GM23248 (cell line): ENCODE results near the gene CARD11. TPM values are rescaled to one million over a fixed set of nuclear protein-coding genes. Genes with fewer than 3 reads are reported as not detected.
A peak's percentile ranks its signal among the peaks of the same experiment; 100 is the strongest.

Experiments used
- DNase-seq: peaks from one replicate; pipeline ENCODE4 v3.0.0-alpha.2; 2015
- H2AFZ ChIP-seq: fragments of 200-600 bp; sonication (generic); 2 replicates; pipeline ENCODE4 v1.6.1; 2016; ENCODE audit warnings: antibody characterized with exemption
- H3F3A ChIP-seq: fragments of 200-600 bp; sonication (generic); 2 replicates; pipeline ENCODE4 v1.6.1; 2016; ENCODE audit warnings: mild to moderate bottlenecking, antibody characterized with exemption, mixed run types; ENCODE audit not compliant: insufficient read depth
- H3K27ac ChIP-seq: fragments of 200-600 bp; sonication (generic); 2 replicates; pipeline ENCODE4 v1.5.1; 2016; ENCODE audit warnings: mild to moderate bottlenecking
- H3K27me3 ChIP-seq: fragments of 200-600 bp; sonication (generic); replicated peaks from 2 replicates; pipeline ENCODE4 v1.6.1; 2016; ENCODE audit warnings: mild to moderate bottlenecking; ENCODE audit not compliant: insufficient read depth
- H3K36me3 ChIP-seq: fragments of 200-600 bp; sonication (generic); 2 replicates; pipeline ENCODE4 v1.6.1; 2016; ENCODE audit warnings: low read depth, mild to moderate bottlenecking
- H3K4me1 ChIP-seq: fragments of 200-600 bp; sonication (generic); 2 replicates; pipeline ENCODE4 v1.6.1; 2016; ENCODE audit warnings: mild to moderate bottlenecking; ENCODE audit not compliant: insufficient read depth
- H3K4me2 ChIP-seq: fragments of 200-600 bp; sonication (generic); one replicate; pipeline ENCODE4 v1.6.1; 2016; ENCODE audit warnings: mild to moderate bottlenecking; ENCODE audit not compliant: unreplicated experiment
- H3K4me3 ChIP-seq: fragments of 200-600 bp; sonication (generic); 2 replicates; pipeline ENCODE4 v1.5.1; 2016; ENCODE audit warnings: mild to moderate bottlenecking
- H3K79me2 ChIP-seq: fragments of 200-600 bp; sonication (generic); 2 replicates; pipeline ENCODE4 v1.6.1; 2016; ENCODE audit warnings: mild to moderate bottlenecking; ENCODE audit not compliant: insufficient read depth
- H3K9ac ChIP-seq: fragments of 200-600 bp; sonication (generic); 2 replicates; pipeline ENCODE4 v1.6.1; 2016; ENCODE audit warnings: mild to moderate bottlenecking
- H3K9me2 ChIP-seq: fragments of 200-600 bp; sonication (generic); 2 replicates; pipeline ENCODE4 v1.6.1; 2016; ENCODE audit warnings: mixed run types, mild to moderate bottlenecking, moderate library complexity; ENCODE audit not compliant: insufficient read depth
- H3K9me3 ChIP-seq: fragments of 200-600 bp; sonication (generic); one replicate; pipeline ENCODE4 v1.6.1; 2017; ENCODE audit warnings: low read depth
- H4K20me1 ChIP-seq: fragments of 200-600 bp; sonication (generic); 2 replicates; pipeline ENCODE4 v1.6.0; 2016; ENCODE audit not compliant: insufficient read depth
- EZH2 ChIP-seq: fragments of 200-600 bp; sonication (generic); IDR thresholded peaks from 2 replicates; pipeline ENCODE4 v1.6.1; 2018; ENCODE audit warnings: antibody characterized with exemption, mild to moderate bottlenecking; ENCODE audit not compliant: insufficient read depth, poor library complexity, severe bottlenecking
- EZH2phosphoT487 ChIP-seq: fragments of 200-600 bp; sonication (generic); IDR thresholded peaks from 2 replicates; pipeline ENCODE4 v1.6.1; 2018; ENCODE audit warnings: antibody characterized with exemption, moderate library complexity, mild to moderate bottlenecking, low read depth; ENCODE audit not compliant: insufficient read depth
- WGBS, 2 experiments: methylation state at CpG; one replicate each; pipeline ENCODE4 v1.1.6; 2015 to 2017; ENCODE audit warnings: low lambda C conversion rate in 2 of 2, low coverage in 1 of 2; ENCODE audit errors: missing lambda C conversion rate in 2 of 2; 5-methylcytosine and 5-hydroxymethylcytosine counted together
- in situ Hi-C: fragments of 300-500 bp; cut with MboI; formaldehyde crosslinking; loops from 2 replicates; pipeline ENCODE4 v1.15.0; 2020
- polyA plus RNA-seq: library from polyadenylated mRNA; unstranded; fragments of >200 nt; fragmentation: Nextera tagmentation; extraction: Ambion mirVana; gene quantifications from 2 replicates; pipeline ENCODE4 v1.2.1, GENCODE V29; 2016
- total RNA-seq: library from RNA; depleted of rRNA; stranded (reverse); fragments of >200 nt; shearing (Covaris generic); gene quantifications from 2 replicates; pipeline ENCODE4 v1.2.3, GENCODE V29; 2014

Gene CARD11
- total and polyA plus RNA-seq, 2 experiments from 2014 or later = not detected

- no peak overlapping the region for H3K4me2 ChIP-seq
- H3F3A ChIP-seq = no peaks in the 10 kb centered on the region
- no peaks in the 10 kb centered on the region for H3K27me3 ChIP-seq
- H2AFZ ChIP-seq = no peak overlapping the region
- H3K9me3 ChIP-seq = no peaks in the 10 kb centered on the region
- no peaks in the 10 kb centered on the region for H3K4me1 ChIP-seq
- in situ Hi-C loops = loop anchor here (25.0 kb wide), 1 partner anchor 1000 kb away; no protein-coding TSS in a partner anchor
- no peak overlapping the region for H3K27ac ChIP-seq
- H3K9ac ChIP-seq = no peak overlapping the region
- no peaks in the 10 kb centered on the region for H3K79me2 ChIP-seq
- H3K4me3 ChIP-seq = no peak overlapping the region
- TF ChIP-seq EZH2 (no peak), EZH2phosphoT487 (no peak)
- WGBS, 2 experiments = 1 to 11% methylated on average over 7 to 12 of the region's 12 CpGs
- H3K36me3 ChIP-seq = no peaks in the 10 kb centered on the region
- no peaks in the 10 kb centered on the region for H4K20me1 ChIP-seq
- DNase-seq = peak; percentile 83
- H3K9me2 ChIP-seq = no peaks in the 10 kb centered on the region
Measured at GRCh38 chr7:2886900-2887299, 156.8 kb downstream of the CARD11 start.

- Histone ChIP-seq H3K27me3 (no peaks in the 10 kb centered on the region), H3K79me2 (no peaks in the 10 kb centered on the region), H3K4me1 (no peaks in the 10 kb centered on the region), H3K27ac (no peak overlapping the region), H2AFZ (no peak overlapping the region), H3K4me2 (no peak overlapping the region), H3K36me3 (no peaks in the 10 kb centered on the region), H3K9ac (no peak overlapping the region), H3K9me3 (no peaks in the 10 kb centered on the region), H3K9me2 (no peaks in the 10 kb centered on the region), H4K20me1 (no peaks in the 10 kb centered on the region), H3K4me3 (no peak overlapping the region), H3F3A (no peaks in the 10 kb centered on the region)
- in situ Hi-C loops = loop anchor here (25.0 kb wide), 1 partner anchor 1001 kb away; no protein-coding TSS in a partner anchor
- WGBS, 2 experiments = 40 to 43% methylated on average over 5 of the region's 5 CpGs
- TF ChIP-seq EZH2 = no peak
- no peak for TF ChIP-seq EZH2phosphoT487
- DNase-seq = no peak
Measured at GRCh38 chr7:2886391-2886790, 157.3 kb downstream of the CARD11 start.

GRCh38 chr7:2884161-2884560, 159.5 kb downstream of the CARD11 start:
- H3K4me3 ChIP-seq = no peak overlapping the region
- no peaks in the 10 kb centered on the region for H3K9me3 ChIP-seq
- in situ Hi-C loops = loop anchor here (25.0 kb wide), 1 partner anchor 1003 kb away; no protein-coding TSS in a partner anchor
- no peaks in the 10 kb centered on the region for H3K4me1 ChIP-seq
- H2AFZ ChIP-seq = no peak overlapping the region
- 20 to 27% methylated on average over 9 of the region's 9 CpGs for WGBS, 2 experiments
- no peaks in the 10 kb centered on the region for H3K27me3 ChIP-seq
- no peak overlapping the region for H3K4me2 ChIP-seq
- TF ChIP-seq EZH2 (no peak), EZH2phosphoT487 (no peak)
- H4K20me1 ChIP-seq = no peaks in the 10 kb centered on the region
- H3K27ac ChIP-seq = no peak overlapping the region
- no peaks in the 10 kb centered on the region for H3K79me2 ChIP-seq
- no peak overlapping the region for H3K9ac ChIP-seq
- no peaks in the 10 kb centered on the region for H3K36me3 ChIP-seq
- no peaks in the 10 kb centered on the region for H3K9me2 ChIP-seq
- no peaks in the 10 kb centered on the region for H3F3A ChIP-seq
- no peak for DNase-seq

GRCh38 chr7:2883101-2883500, 160.6 kb downstream of the CARD11 start:
- H3K79me2 ChIP-seq = no peaks in the 10 kb centered on the region
- H3K9me3 ChIP-seq = no peaks in the 10 kb centered on the region
- no peaks in the 10 kb centered on the region for H3F3A ChIP-seq
- no peak overlapping the region for H3K27ac ChIP-seq
- no peak overlapping the region for H2AFZ ChIP-seq
- no peaks in the 10 kb centered on the region for H3K4me1 ChIP-seq
- H3K4me3 ChIP-seq = no peak overlapping the region
- 63 to 65% methylated on average over 17 of the region's 17 CpGs for WGBS, 2 experiments
- in situ Hi-C loops = loop anchor here (25.0 kb wide), 1 partner anchor 1004 kb away; no protein-coding TSS in a partner anchor
- H4K20me1 ChIP-seq = no peaks in the 10 kb centered on the region
- no peaks in the 10 kb centered on the region for H3K36me3 ChIP-seq
- H3K9ac ChIP-seq = no peak overlapping the region
- no peaks in the 10 kb centered on the region for H3K9me2 ChIP-seq
- TF ChIP-seq EZH2phosphoT487 = no peak
- H3K4me2 ChIP-seq = no peak overlapping the region
- no peak for DNase-seq
- no peaks in the 10 kb centered on the region for H3K27me3 ChIP-seq

GRCh38 chr7:2882111-2882510, 161.6 kb downstream of the CARD11 start:
- Histone ChIP-seq H3K4me2 (no peak overlapping the region), H4K20me1 (no peaks in the 10 kb centered on the region), H3K36me3 (no peaks in the 10 kb centered on the region), H2AFZ (no peak overlapping the region), H3K27me3 (no peaks in the 10 kb centered on the region), H3K27ac (no peak overlapping the region), H3K4me3 (no peak overlapping the region), H3K9me3 (no peaks in the 10 kb centered on the region), H3F3A (no peaks in the 10 kb centered on the region), H3K9ac (no peak overlapping the region), H3K79me2 (no peaks in the 10 kb centered on the region), H3K9me2 (no peaks in the 10 kb centered on the region), H3K4me1 (no peaks in the 10 kb centered on the region)
- WGBS, 2 experiments = 64 to 68% methylated on average over 10 of the region's 10 CpGs
- in situ Hi-C loops = loop anchor here (25.0 kb wide), 1 partner anchor 1005 kb away; no protein-coding TSS in a partner anchor
- DNase-seq = no peak
- no peak for TF ChIP-seq EZH2
